ENCODE results near the gene SMARCC2.
A peak's percentile ranks its signal among the peaks of the same experiment; 100 is the strongest.

The SMARCC2 gene

DNA sequence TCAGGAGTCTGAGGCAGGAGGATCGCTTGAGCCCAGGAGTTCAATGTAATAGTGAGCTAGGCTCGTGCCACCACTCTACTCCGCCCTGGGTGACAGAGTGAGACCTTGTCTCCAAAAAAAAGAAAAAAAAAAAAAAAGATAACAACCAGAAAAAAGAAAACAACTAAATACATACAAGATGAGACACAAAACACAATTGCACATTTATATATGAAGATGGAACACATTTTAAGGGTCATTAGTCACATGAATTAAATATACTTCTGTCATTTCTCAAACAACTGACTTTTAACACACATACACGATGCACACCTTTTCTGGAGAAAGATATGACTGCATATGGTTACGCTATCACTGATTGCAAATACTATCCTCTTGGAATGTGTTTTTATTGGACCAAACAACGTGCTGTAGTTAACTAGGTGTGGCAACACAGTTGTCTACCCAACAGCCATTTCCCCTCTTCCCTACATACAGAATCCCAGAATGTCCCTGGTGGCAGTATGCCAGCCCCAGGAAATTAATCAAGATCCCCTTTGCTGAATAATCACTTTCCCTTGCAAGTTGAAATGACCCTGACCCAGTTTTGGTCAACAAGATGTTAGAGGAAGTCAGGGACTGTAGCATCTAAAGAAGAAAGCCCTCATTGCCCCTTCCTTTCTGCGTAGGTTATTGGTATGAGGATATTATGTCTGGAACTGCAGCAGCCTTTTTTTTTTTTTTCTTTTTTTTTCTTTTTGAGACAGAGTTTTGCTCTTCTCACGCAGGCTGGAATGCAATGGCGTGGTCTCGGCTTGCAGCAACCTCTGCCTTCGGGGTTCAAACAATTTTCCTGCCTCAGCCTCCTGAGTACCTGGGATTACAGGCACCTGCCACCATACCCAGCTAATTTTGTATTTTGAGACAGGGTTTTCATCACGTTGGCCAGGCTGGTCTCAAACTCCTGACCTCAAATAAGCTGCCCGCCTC lies 42.5 kb downstream of the SMARCC2 start:
- no peak overlapping the region for H3K27ac ChIP-seq (ENCODE audit: low read depth, low read length)
- H3K4me3 ChIP-seq (ENCODE audit: low read length) = no peak overlapping the region
- H3K9ac ChIP-seq (ENCODE audit: low read depth, low read length) = no peak overlapping the region
- H3K4me1 ChIP-seq (ENCODE audit: insufficient read depth, low read length) = peaks cover 4% of the 10 kb centered on the region; the same call in 1 of the 2 replicates
- no peaks in the 10 kb centered on the region for H3K9me3 ChIP-seq (ENCODE audit: insufficient read depth, low read depth, low read length)
- H3K36me3 ChIP-seq (ENCODE audit: insufficient read depth, low read length) = peaks cover 42% of the 10 kb centered on the region
- 90% methylated on average over 12 of the region's 13 CpGs for WGBS
- H3K27me3 ChIP-seq (ENCODE audit: insufficient read depth, low read length) = no peaks in the 10 kb centered on the region

DNA sequence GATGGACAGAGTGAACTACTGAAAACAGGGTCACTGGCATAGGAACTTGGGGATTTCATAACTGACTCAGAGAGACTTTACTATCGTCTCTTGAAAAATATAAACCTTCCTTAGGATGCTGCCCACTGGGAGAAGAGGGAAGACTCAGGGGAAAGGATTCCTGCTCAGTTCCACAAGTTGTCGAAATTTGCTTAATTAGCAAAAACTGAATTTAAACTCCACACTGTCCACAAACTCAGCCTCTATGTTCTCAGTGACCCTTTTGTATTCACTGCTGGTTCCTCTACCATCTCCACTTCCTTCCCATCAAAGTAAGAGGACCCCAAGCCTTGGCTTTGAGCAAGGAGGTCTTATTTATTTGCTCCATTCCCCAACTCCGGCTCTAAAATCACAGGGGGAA lies 44.1 kb downstream of the SMARCC2 start:
- 96% methylated on average over 2 of the region's 3 CpGs for WGBS
- no peak overlapping the region for H3K9ac ChIP-seq (ENCODE audit: low read depth, low read length)
- no peaks in the 10 kb centered on the region for H3K27me3 ChIP-seq (ENCODE audit: insufficient read depth, low read length)
- no peak overlapping the region for H3K27ac ChIP-seq (ENCODE audit: low read depth, low read length)
- H3K4me1 ChIP-seq (ENCODE audit: insufficient read depth, low read length) = no peaks in the 10 kb centered on the region
- no peaks in the 10 kb centered on the region for H3K9me3 ChIP-seq (ENCODE audit: insufficient read depth, low read depth, low read length)
- peaks cover 52% of the 10 kb centered on the region for H3K36me3 ChIP-seq (ENCODE audit: insufficient read depth, low read length)
- H3K4me3 ChIP-seq (ENCODE audit: low read length) = no peak overlapping the region

DNA sequence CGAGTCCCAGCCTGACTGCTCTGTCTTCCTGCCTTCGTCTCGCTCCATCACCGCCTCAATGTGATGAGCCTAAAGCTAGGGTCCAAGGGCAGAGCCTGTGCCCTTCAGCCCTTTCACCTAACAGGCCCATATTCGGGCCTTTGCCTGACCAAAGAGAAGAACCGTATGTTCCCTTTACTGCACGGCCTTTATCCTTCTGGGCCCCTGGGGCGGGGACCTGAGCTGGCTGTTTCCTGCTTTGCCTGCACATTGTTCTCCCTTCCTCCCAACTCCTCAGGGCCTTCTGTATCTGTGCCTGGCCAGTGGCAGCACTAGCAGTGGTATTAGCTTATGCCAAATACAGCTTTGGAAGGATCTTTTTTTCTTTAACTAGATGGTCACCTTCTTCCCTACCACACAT lies 45.4 kb downstream of the SMARCC2 start:
- H3K4me1 ChIP-seq (ENCODE audit: insufficient read depth, low read length) = no peaks in the 10 kb centered on the region
- H3K36me3 ChIP-seq (ENCODE audit: insufficient read depth, low read length) = peaks cover 61% of the 10 kb centered on the region
- no peaks in the 10 kb centered on the region for H3K9me3 ChIP-seq (ENCODE audit: insufficient read depth, low read depth, low read length)
- H3K27me3 ChIP-seq (ENCODE audit: insufficient read depth, low read length) = no peaks in the 10 kb centered on the region
- 95% methylated on average over 8 of the region's 8 CpGs for WGBS
- no peak overlapping the region for H3K9ac ChIP-seq (ENCODE audit: low read depth, low read length)
- H3K27ac ChIP-seq (ENCODE audit: low read depth, low read length) = no peak overlapping the region
- no peak overlapping the region for H3K4me3 ChIP-seq (ENCODE audit: low read length)

DNA sequence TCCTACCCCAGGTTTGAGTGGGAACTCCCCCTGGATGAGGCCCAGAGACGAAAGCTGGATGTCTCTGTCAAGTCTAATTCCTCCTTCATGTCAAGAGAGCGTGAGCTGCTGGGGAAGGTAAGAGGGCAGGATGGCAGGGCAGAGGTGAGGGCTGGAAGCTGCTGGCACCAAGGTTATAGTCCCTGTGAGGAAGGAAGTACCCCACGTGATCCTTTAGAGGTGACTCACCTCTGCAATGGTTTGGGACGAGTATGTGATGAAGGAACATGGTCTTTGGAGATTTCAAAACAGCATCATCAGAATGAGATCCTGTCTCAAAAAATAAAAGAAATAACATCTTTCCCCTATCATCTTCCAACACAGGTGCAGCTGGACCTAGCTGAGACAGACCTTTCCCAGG lies 46.1 kb downstream of the SMARCC2 start:
- no peak overlapping the region for H3K4me3 ChIP-seq (ENCODE audit: low read length)
- no peak overlapping the region for H3K9ac ChIP-seq (ENCODE audit: low read depth, low read length)
- no peaks in the 10 kb centered on the region for H3K27me3 ChIP-seq (ENCODE audit: insufficient read depth, low read length)
- whole genome bisulfite sequencing = 97% methylated on average over 3 of the region's 4 CpGs
- H3K36me3 ChIP-seq (ENCODE audit: insufficient read depth, low read length) = peaks cover 68% of the 10 kb centered on the region
- no peaks in the 10 kb centered on the region for H3K9me3 ChIP-seq (ENCODE audit: insufficient read depth, low read depth, low read length)
- H3K27ac ChIP-seq (ENCODE audit: low read depth, low read length) = no peak overlapping the region
- H3K4me1 ChIP-seq (ENCODE audit: insufficient read depth, low read length) = no peaks in the 10 kb centered on the region

DNA sequence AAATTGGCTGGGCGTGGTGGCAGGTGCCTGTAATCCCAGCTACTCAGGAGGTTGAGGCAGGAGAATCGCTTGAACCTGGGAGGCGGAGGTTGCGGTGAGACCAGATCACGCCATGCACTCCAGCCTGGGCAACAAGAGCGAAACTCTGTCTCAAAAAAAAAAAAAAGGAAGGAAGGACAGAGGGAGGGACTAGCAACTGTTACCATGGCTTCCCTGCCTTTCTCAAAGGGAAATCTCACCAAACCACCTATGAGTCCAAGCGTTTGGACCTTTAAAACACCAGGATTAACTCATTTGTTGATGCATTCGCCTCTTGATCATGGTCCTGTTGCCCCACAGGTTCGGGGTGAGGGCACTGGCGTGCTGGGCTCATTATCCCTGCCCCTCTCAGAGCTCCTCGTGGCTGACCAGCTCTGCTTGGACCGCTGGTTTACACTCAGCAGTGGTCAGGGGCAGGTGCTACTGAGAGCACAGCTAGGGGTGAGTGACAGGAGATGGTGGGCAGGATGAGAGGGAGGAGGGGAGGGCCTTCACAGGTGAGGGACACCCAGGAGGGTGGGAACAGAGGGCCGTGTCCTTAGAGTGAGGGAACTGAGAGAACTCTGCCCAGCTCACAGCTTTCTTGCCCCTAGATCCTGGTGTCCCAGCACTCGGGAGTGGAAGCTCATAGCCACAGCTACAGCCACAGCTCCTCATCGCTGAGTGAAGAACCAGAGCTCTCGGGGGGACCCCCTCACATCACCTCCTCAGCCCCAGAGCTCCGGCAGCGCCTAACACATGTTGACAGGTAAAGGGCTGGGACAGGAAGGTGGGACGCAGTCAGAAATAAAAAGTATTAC lies 47.1 kb downstream of the SMARCC2 start:
- H3K27me3 ChIP-seq (ENCODE audit: insufficient read depth, low read length) = no peaks in the 10 kb centered on the region
- H3K36me3 ChIP-seq (ENCODE audit: insufficient read depth, low read length) = peaks cover 78% of the 10 kb centered on the region
- no peaks in the 10 kb centered on the region for H3K4me1 ChIP-seq (ENCODE audit: insufficient read depth, low read length)
- 95% methylated on average over 18 of the region's 19 CpGs for WGBS
- H3K27ac ChIP-seq (ENCODE audit: low read depth, low read length) = no peak overlapping the region
- no peaks in the 10 kb centered on the region for H3K9me3 ChIP-seq (ENCODE audit: insufficient read depth, low read depth, low read length)
- no peak overlapping the region for H3K9ac ChIP-seq (ENCODE audit: low read depth, low read length)
- H3K4me3 ChIP-seq (ENCODE audit: low read length) = no peak overlapping the region

DNA sequence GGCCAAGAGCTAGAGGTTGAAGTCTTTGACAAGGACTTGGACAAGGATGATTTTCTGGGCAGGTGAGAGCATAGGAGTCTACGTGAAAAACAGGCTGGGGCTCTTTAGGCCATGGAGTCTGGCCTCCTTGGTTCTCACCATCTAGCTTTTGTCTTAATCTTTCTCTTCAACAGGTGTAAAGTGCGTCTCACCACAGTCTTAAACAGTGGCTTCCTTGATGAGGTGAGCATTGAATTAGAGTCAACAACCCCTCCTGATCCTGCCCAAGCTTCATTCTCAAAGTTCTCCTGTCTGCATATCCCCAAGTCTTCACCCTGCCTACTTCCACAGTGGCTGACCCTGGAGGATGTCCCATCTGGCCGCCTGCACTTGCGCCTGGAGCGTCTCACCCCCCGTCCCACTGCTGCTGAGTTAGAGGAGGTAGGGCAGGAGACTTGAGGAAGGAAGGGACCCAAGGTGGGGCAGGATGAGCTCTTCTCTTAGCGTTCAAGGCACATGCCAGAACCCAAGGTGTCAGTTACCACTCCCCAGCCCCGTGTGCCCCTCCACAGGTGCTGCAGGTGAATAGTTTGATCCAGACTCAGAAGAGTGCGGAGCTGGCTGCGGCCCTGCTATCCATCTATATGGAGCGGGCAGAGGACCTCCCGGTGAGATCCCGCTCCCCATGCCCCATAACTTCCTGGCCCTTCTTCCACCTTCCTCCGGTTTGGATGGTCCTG lies 51.3 kb downstream of the SMARCC2 start:
- WGBS = 95% methylated on average over 14 of the region's 14 CpGs
- no peak overlapping the region for H3K27ac ChIP-seq (ENCODE audit: low read depth, low read length)
- H3K4me3 ChIP-seq (ENCODE audit: low read length) = no peak overlapping the region
- H3K27me3 ChIP-seq (ENCODE audit: insufficient read depth, low read length) = no peaks in the 10 kb centered on the region
- H3K9me3 ChIP-seq (ENCODE audit: insufficient read depth, low read depth, low read length) = no peaks in the 10 kb centered on the region
- no peaks in the 10 kb centered on the region for H3K4me1 ChIP-seq (ENCODE audit: insufficient read depth, low read length)
- H3K36me3 ChIP-seq (ENCODE audit: insufficient read depth, low read length) = peaks cover 92% of the 10 kb centered on the region
- H3K9ac ChIP-seq (ENCODE audit: low read depth, low read length) = no peak overlapping the region

DNA sequence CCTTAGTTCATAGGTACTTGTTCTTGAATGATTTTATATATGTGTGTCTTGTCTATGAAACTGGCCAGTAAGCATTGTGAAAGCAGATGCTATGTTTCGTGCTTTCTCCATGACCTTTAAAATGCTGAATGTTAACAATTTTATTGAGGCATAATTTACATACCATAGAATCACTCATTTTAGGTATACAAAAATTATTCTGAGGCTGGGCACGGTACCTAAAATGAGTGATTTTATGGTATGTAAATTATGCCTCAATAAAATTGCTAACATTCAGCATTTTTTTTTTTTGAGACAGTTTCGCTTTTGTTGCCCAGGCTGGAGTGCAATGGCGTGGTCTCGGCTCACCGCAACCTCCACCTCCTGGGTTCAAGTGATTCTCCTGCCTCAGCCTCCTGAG lies 54.4 kb downstream of the SMARCC2 start:
- H3K4me1 ChIP-seq (ENCODE audit: insufficient read depth, low read length) = no peaks in the 10 kb centered on the region
- H3K27me3 ChIP-seq (ENCODE audit: insufficient read depth, low read length) = no peaks in the 10 kb centered on the region
- 94% methylated on average over 5 of the region's 6 CpGs for WGBS
- H3K4me3 ChIP-seq (ENCODE audit: low read length) = no peak overlapping the region
- H3K9ac ChIP-seq (ENCODE audit: low read depth, low read length) = no peak overlapping the region
- no peak overlapping the region for H3K27ac ChIP-seq (ENCODE audit: low read depth, low read length)
- peaks cover 93% of the 10 kb centered on the region for H3K36me3 ChIP-seq (ENCODE audit: insufficient read depth, low read length)
- no peaks in the 10 kb centered on the region for H3K9me3 ChIP-seq (ENCODE audit: insufficient read depth, low read depth, low read length)

DNA sequence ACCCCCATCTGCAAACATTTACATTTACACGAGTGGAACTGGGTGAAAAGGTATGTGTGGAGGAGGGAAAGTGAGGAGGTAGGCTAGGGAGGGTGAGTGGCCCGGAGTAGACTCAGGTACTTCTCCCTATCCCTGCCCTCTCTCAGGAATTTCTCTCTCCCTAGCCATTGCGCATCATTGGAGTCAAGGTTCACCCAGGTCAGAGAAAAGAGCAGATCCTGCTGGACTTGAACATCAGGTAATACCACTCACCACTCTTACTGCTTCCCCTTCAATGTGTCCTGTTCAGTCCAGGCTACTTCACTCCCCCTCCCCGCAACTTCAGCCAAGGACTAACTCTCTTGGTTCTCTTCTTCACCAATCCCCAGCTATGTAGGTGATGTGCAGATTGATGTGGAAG lies 58.4 kb downstream of the SMARCC2 start:
- peaks cover 16% of the 10 kb centered on the region for H3K4me1 ChIP-seq (ENCODE audit: insufficient read depth, low read length)
- H3K9me3 ChIP-seq (ENCODE audit: insufficient read depth, low read depth, low read length) = no peaks in the 10 kb centered on the region
- no peak overlapping the region for H3K4me3 ChIP-seq (ENCODE audit: low read length)
- no peak overlapping the region for H3K9ac ChIP-seq (ENCODE audit: low read depth, low read length)
- H3K36me3 ChIP-seq (ENCODE audit: insufficient read depth, low read length) = peaks cover 53% of the 10 kb centered on the region
- 98% methylated on average over 3 of the region's 4 CpGs for WGBS
- H3K27ac ChIP-seq (ENCODE audit: low read depth, low read length) = no peak overlapping the region
- no peaks in the 10 kb centered on the region for H3K27me3 ChIP-seq (ENCODE audit: insufficient read depth, low read length)

DNA sequence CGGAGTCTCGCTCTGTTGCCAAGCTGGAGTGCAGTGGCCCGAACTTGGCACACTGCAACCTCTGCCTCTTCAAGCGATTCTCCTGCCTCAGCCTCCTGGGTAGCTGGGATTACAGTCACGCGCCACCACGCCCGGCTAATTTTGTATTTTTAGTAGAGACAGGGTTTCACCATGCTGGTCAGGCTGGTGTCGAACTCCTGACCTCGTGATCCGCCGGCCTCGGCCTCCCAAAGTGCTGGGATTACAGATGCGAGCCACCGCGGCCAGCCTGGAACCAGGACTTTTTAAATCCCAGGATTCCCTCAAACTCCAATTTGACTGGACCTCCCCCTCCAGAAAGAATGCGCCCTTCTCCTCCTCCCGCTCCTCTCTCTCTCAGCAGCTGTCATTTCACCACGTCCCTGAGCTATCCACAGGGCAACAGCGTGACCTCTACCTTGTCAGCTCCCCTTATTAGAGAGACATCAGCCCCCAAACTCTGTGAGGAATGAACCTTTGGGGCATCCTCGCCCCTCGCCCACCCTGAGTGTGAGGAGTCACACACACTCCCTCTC lies 59.3 kb downstream of the SMARCC2 start:
- Histone ChIP-seq H3K9ac (ENCODE audit: low read depth, low read length) (0 out of 2 replicates have a peak overlapping the region, but pooled peaks have one; percentile 89), H3K4me3 (ENCODE audit: low read length) (peak overlapping the region; percentile 97), H3K4me1 (ENCODE audit: insufficient read depth, low read length) (peaks cover 16% of the 10 kb centered on the region), H3K27me3 (ENCODE audit: insufficient read depth, low read length) (no peaks in the 10 kb centered on the region), H3K27ac (ENCODE audit: low read depth, low read length) (no peak overlapping the region), H3K36me3 (ENCODE audit: insufficient read depth, low read length) (peaks cover 47% of the 10 kb centered on the region), H3K9me3 (ENCODE audit: insufficient read depth, low read depth, low read length) (no peaks in the 10 kb centered on the region)
- WGBS = 84% methylated on average over 22 of the region's 22 CpGs

DNA sequence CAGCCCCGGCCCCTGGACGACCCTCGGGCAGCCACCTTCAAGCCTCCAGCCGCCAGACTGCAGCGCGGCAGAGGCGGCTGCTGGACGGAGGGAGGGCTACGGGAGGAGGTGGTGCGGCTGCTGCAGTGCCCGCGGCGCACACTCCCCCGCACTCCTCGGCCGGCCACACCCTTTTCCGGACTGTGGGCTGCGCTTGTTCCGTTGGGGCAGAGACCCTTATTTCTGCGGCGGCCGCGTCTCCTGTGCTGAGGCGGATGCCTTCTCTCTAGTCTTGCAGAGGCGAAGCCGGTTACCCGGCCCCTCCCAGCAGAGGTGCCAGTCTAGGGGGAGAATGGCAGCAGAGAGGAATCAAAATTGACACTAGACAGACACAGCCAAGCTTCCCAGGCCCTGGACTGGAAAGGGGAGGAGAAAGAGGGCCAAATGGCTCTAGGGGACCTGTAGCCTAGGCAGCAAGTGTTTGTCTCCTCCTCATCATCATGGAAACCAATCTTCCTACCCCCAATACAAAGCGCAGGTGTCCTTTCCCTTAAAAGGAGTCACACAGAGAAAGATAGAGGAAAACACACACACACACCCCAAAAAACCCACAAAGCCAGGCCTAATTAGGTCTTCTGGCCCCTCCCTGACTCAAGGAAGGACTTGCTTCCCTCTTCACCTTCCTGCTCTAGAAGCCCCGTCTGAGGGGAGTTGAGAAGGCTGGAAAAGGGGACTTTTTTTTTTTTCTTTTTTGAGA lies 59.9 kb downstream of the SMARCC2 start:
- H3K27ac ChIP-seq (ENCODE audit: low read depth, low read length) = peak overlapping the region; percentile 23; the same call in 1 of the 2 replicates
- 5% methylated on average over 29 of the region's 29 CpGs for WGBS
- peaks cover 16% of the 10 kb centered on the region for H3K4me1 ChIP-seq (ENCODE audit: insufficient read depth, low read length)

More for the DNA sequence above, 59.9 kb downstream of the SMARCC2 start:
- peaks cover 41% of the 10 kb centered on the region for H3K36me3 ChIP-seq (ENCODE audit: insufficient read depth, low read length)
- no peaks in the 10 kb centered on the region for H3K9me3 ChIP-seq (ENCODE audit: insufficient read depth, low read depth, low read length)
- H3K9ac ChIP-seq (ENCODE audit: low read depth, low read length) = peak overlapping the region; percentile 89
- peak overlapping the region; percentile 97 for H3K4me3 ChIP-seq (ENCODE audit: low read length)
- no peaks in the 10 kb centered on the region for H3K27me3 ChIP-seq (ENCODE audit: insufficient read depth, low read length)

All from HUES64 (cell line).